H9 (cell line): ENCODE measurements around the gene PLAA. TPM values are rescaled to one million over a fixed set of nuclear protein-coding genes. Genes with fewer than 3 reads are reported as not detected.

Source experiments
- DNase-seq: peaks from one replicate; pipeline ENCODE4 v3.0.0-alpha.2; 2017
- H2AFZ ChIP-seq: one replicate; pipeline ENCODE4 v1.6.1; 2013; ENCODE audit warnings: mild to moderate bottlenecking, low read length, control low read depth, moderate library complexity
- H2AK5ac ChIP-seq: 2 replicates; pipeline ENCODE4 v1.6.1; 2013; ENCODE audit warnings: low read length, control low read depth, mixed read lengths; ENCODE audit not compliant: insufficient read length
- H2BK120ac ChIP-seq: one replicate; pipeline ENCODE4 v1.6.1; 2013; ENCODE audit warnings: low read depth, mild to moderate bottlenecking, low read length, control low read depth, inconsistent platforms; ENCODE audit not compliant: poor library complexity, severe bottlenecking
- H2BK12ac ChIP-seq: 2 replicates; pipeline ENCODE4 v1.6.1; 2013; ENCODE audit warnings: low read length, control low read depth, mixed read lengths, low read depth; ENCODE audit not compliant: insufficient read length
- H2BK15ac ChIP-seq: 2 replicates; pipeline ENCODE4 v1.6.1; 2013; ENCODE audit warnings: low read depth, low read length, control low read depth
- H2BK20ac ChIP-seq: one replicate; pipeline ENCODE4 v1.6.1; 2013; ENCODE audit warnings: low read depth, mild to moderate bottlenecking, low read length, control low read depth, inconsistent platforms; ENCODE audit not compliant: poor library complexity, severe bottlenecking
- H2BK5ac ChIP-seq: 2 replicates; pipeline ENCODE4 v1.6.1; 2013; ENCODE audit warnings: low read length, control low read depth, mixed read lengths; ENCODE audit not compliant: insufficient read length
- H3K14ac ChIP-seq: 2 replicates; pipeline ENCODE4 v1.6.1; 2013; ENCODE audit warnings: low read length, control low read depth; ENCODE audit not compliant: insufficient read depth
- H3K18ac ChIP-seq: 2 replicates; pipeline ENCODE4 v1.6.1; 2013; ENCODE audit warnings: low read depth, mild to moderate bottlenecking, mixed read lengths, low read length, control low read depth; ENCODE audit not compliant: insufficient read length
- H3K23ac ChIP-seq: 2 replicates; pipeline ENCODE4 v1.6.1; 2013; ENCODE audit warnings: low read length, control low read depth, mixed read lengths, low read depth; ENCODE audit not compliant: insufficient read length
- H3K23me2 ChIP-seq: 2 replicates; pipeline ENCODE4 v1.6.1; 2013; ENCODE audit warnings: low read depth, mild to moderate bottlenecking, mixed read lengths, low read length, control low read depth; ENCODE audit not compliant: insufficient read length, poor library complexity, severe bottlenecking
- H3K27ac ChIP-seq: 2 replicates; pipeline ENCODE4 v1.5.1; 2013; ENCODE audit warnings: low read length, control low read depth, mixed read lengths, low read depth; ENCODE audit not compliant: insufficient read length
- H3K27me3 ChIP-seq: 2 replicates; pipeline ENCODE4 v1.6.1; 2013; ENCODE audit warnings: low read length, control low read depth, inconsistent platforms; ENCODE audit not compliant: insufficient read depth
- H3K4ac ChIP-seq: 2 replicates; pipeline ENCODE4 v1.6.1; 2013; ENCODE audit warnings: low read depth, mild to moderate bottlenecking, control low read depth, inconsistent platforms, low read length, moderate library complexity
- H3K4me1 ChIP-seq: 2 replicates; pipeline ENCODE4 v1.6.1; 2013; ENCODE audit warnings: low read length, control low read depth, inconsistent platforms; ENCODE audit not compliant: insufficient read depth
- H3K4me2 ChIP-seq: 2 replicates; pipeline ENCODE4 v1.6.1; 2013; ENCODE audit warnings: low read length, control low read depth, mixed read lengths; ENCODE audit not compliant: insufficient read length, insufficient read depth
- H3K56ac ChIP-seq: 2 replicates; pipeline ENCODE4 v1.6.1; 2013; ENCODE audit warnings: low read depth, mild to moderate bottlenecking, mixed read lengths, low read length, control low read depth; ENCODE audit not compliant: insufficient read length
- H3K79me1 ChIP-seq: 2 replicates; pipeline ENCODE4 v1.6.1; 2013; ENCODE audit warnings: low read depth, mild to moderate bottlenecking, moderate library complexity, low read length, control low read depth, inconsistent platforms; ENCODE audit not compliant: insufficient read depth, poor library complexity, severe bottlenecking
- H3K79me2 ChIP-seq: 2 replicates; pipeline ENCODE4 v1.6.1; 2013; ENCODE audit warnings: low read length, control low read depth, inconsistent platforms; ENCODE audit not compliant: insufficient read depth
- H3K9ac ChIP-seq: 2 replicates; pipeline ENCODE4 v1.6.1; 2013; ENCODE audit warnings: low read length, control low read depth, mixed read lengths; ENCODE audit not compliant: insufficient read length; ENCODE audit errors: extremely low read depth
- H3K9me3 ChIP-seq: one replicate; pipeline ENCODE4 v1.6.1; 2013; ENCODE audit warnings: low read depth, low read length, inconsistent platforms; ENCODE audit not compliant: control insufficient read depth
- H3T11ph ChIP-seq: one replicate; pipeline ENCODE4 v1.6.1; 2013; ENCODE audit warnings: mild to moderate bottlenecking, low read length, control low read depth, inconsistent platforms
- H4K20me1 ChIP-seq: one replicate; pipeline ENCODE4 v1.6.1; 2013; ENCODE audit not compliant: control insufficient read depth, insufficient read length, insufficient read depth
- H4K5ac ChIP-seq: 2 replicates; pipeline ENCODE4 v1.6.1; 2013; ENCODE audit warnings: low read depth, mild to moderate bottlenecking, mixed read lengths, low read length, control low read depth; ENCODE audit not compliant: insufficient read length
- H4K8ac ChIP-seq: replicated peaks from 2 replicates; pipeline ENCODE4 v1.6.1; 2013; ENCODE audit warnings: low read length, control low read depth, mixed read lengths, low read depth; ENCODE audit not compliant: insufficient read length
- H4K91ac ChIP-seq: 2 replicates; pipeline ENCODE4 v1.6.1; 2013; ENCODE audit warnings: low read depth, mild to moderate bottlenecking, moderate library complexity, mixed read lengths, low read length, control low read depth; ENCODE audit not compliant: insufficient read length
- H3K27ac Mint-ChIP-seq, 3 experiments: 2 replicates in 2 of 3; 3 replicates in 1 of 3; pipeline ENCODE4 v1.8.0; 2020 to 2021; ENCODE audit warnings: mixed read lengths in 3 of 3, mild to moderate bottlenecking in 1 of 3, moderate library complexity in 1 of 3
- H3K27me3 Mint-ChIP-seq: 2 replicates; pipeline ENCODE4 v1.8.0; 2021; ENCODE audit warnings: low read depth, mild to moderate bottlenecking, moderate library complexity, mixed read lengths
- H3K36me3 Mint-ChIP-seq, 3 experiments: 2 replicates in 2 of 3; 3 replicates in 1 of 3; pipeline ENCODE4 v1.8.0; 2020 to 2021; ENCODE audit warnings: low read depth in 3 of 3, mixed read lengths in 3 of 3; ENCODE audit not compliant: insufficient read depth in 1 of 3
- H3K4me1 Mint-ChIP-seq, 2 experiments: 2 replicates each; pipeline ENCODE4 v1.8.0; 2020; ENCODE audit warnings: mixed read lengths in 2 of 2
- H3K4me3 Mint-ChIP-seq, 2 experiments: 2 replicates in 1 of 2; 3 replicates in 1 of 2; pipeline ENCODE4 v1.8.0; 2020 to 2021; ENCODE audit warnings: mild to moderate bottlenecking in 2 of 2, mixed read lengths in 2 of 2, moderate library complexity in 1 of 2
- H3K9me3 Mint-ChIP-seq, 2 experiments: 2 replicates in 1 of 2; 3 replicates in 1 of 2; pipeline ENCODE4 v1.8.0; 2020; ENCODE audit warnings: mild to moderate bottlenecking in 2 of 2, mixed read lengths in 2 of 2, moderate library complexity in 1 of 2
- CTCF ChIP-seq: fragments of 200-600 bp; sonication (generic); conservative IDR thresholded peaks from 3 replicates; pipeline ENCODE4 v1.8.0; 2021; ENCODE audit warnings: antibody characterized with exemption, mild to moderate bottlenecking
- WGBS: extraction: QIAGEN DNeasy Blood & Tissue Kit; methylation state at CpG from one replicate; pipeline ENCODE4 v1.1.7; 2013; ENCODE audit warnings: missing lambda C conversion rate, low lambda C conversion rate, mixed read lengths; ENCODE audit not compliant: insufficient read length; ENCODE audit errors: extremely low coverage; 5-methylcytosine and 5-hydroxymethylcytosine counted together
- total RNA-seq: library from RNA; stranded (reverse); gene quantifications from 2 replicates; pipeline ENCODE4 v1.2.1, GENCODE V29; 2021

PLAA gene
- total RNA-seq, 1 experiment from 2014 or later = 65.0 TPM

DNA sequence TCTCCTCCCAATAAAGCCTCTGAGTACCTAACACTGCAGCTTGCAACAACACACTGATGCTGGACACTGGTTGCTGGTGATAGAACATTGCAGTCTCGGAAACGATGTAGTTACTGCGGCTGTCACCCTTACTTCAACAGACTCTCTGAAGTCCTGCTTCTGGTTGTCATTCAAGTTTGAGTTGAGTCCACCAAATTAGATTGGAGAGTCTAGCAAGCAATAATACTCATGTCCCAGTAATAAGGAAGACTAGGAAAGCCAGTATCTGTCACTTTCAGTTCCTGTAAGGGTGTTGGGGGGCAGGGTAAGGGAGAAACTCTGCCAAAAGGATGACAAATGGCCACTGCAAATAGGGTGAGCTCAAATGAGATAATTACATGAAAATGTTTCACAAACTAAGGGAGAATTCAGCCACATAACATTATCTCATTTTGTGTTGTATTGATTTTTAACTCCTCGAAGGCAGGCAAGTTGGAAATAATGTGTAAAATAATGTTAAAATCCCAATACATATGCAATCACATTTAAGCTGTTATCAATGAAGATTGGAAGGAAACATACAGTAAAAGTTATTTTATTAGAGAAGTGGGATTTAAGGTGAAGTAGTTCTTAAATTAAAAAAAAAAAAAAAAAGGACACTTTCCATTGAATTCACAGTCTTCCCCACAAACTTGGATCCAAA lies 8.3 kb upstream of the PLAA start:
- H3K27ac Mint-ChIP-seq = peak overlapping the region; percentile 33 to 98 (median 97); a peak in 4 of 7 replicates
- no peak overlapping the region for H3K23ac ChIP-seq
- no peaks in the 10 kb centered on the region for H3K9me3 ChIP-seq
- H4K8ac ChIP-seq = no peak overlapping the region
- no peak for TF ChIP-seq CTCF
- H2AK5ac ChIP-seq = no peak overlapping the region
- no CpG with 5 or more reads among the region's 4 CpGs for WGBS
- H3K9ac ChIP-seq = peak overlapping the region; percentile 95
- no peak overlapping the region for H2BK20ac ChIP-seq
- no peak overlapping the region for H2BK12ac ChIP-seq
- H3K4me2 ChIP-seq = peak overlapping the region; percentile 98
- no peak overlapping the region for H3K56ac ChIP-seq
- H3K27ac ChIP-seq = no peak overlapping the region
- no peak overlapping the region for H2BK15ac ChIP-seq
- no peak overlapping the region for H2BK120ac ChIP-seq
- peaks cover 18 to 19% of the 10 kb centered on the region in 2 experiments for H3K4me1 Mint-ChIP-seq
- H3K4ac ChIP-seq = no peak overlapping the region
- H4K20me1 ChIP-seq = no peaks in the 10 kb centered on the region
- no peak for DNase-seq
- no peak overlapping the region for H3K18ac ChIP-seq
- H2AFZ ChIP-seq = no peak overlapping the region
- no peaks in the 10 kb centered on the region for H3K27me3 ChIP-seq
- H4K5ac ChIP-seq = no peak overlapping the region
- no peaks in the 10 kb centered on the region; a peak in 1 of 5 replicates for H3K9me3 Mint-ChIP-seq
- peaks cover 4% of the 10 kb centered on the region for H3K23me2 ChIP-seq
- H3K36me3 Mint-ChIP-seq = no peaks in the 10 kb centered on the region
- H3K4me1 ChIP-seq = no peaks in the 10 kb centered on the region
- H3K27me3 Mint-ChIP-seq = no peaks in the 10 kb centered on the region
- H3K14ac ChIP-seq = no peak overlapping the region
- H4K91ac ChIP-seq = no peak overlapping the region
- H2BK5ac ChIP-seq = no peak overlapping the region
- no peaks in the 10 kb centered on the region for H3K79me2 ChIP-seq
- no peak overlapping the region for H3T11ph ChIP-seq
- H3K79me1 ChIP-seq = no peaks in the 10 kb centered on the region
- peak overlapping the region; percentile 88 to 93 for H3K4me3 Mint-ChIP-seq
